ENCODE measurements around the gene GINS2.

GINS2 gene

GRCh38 chr16:85675251-85675874, 13.4 kb downstream of the GINS2 start:
- Histone ChIP-seq H3K27ac (no peak overlapping the region), H3K4me3 (ENCODE audit: low read depth, low read length) (no peak overlapping the region), H3K9me3 (ENCODE audit: severe bottlenecking) (no peaks in the 10 kb centered on the region), H3K36me3 (peaks cover 76% of the 10 kb centered on the region), H3K27me3 (ENCODE audit: insufficient read depth, low read depth, severe bottlenecking) (no peaks in the 10 kb centered on the region)
- TF ChIP-seq, protein P1, sequence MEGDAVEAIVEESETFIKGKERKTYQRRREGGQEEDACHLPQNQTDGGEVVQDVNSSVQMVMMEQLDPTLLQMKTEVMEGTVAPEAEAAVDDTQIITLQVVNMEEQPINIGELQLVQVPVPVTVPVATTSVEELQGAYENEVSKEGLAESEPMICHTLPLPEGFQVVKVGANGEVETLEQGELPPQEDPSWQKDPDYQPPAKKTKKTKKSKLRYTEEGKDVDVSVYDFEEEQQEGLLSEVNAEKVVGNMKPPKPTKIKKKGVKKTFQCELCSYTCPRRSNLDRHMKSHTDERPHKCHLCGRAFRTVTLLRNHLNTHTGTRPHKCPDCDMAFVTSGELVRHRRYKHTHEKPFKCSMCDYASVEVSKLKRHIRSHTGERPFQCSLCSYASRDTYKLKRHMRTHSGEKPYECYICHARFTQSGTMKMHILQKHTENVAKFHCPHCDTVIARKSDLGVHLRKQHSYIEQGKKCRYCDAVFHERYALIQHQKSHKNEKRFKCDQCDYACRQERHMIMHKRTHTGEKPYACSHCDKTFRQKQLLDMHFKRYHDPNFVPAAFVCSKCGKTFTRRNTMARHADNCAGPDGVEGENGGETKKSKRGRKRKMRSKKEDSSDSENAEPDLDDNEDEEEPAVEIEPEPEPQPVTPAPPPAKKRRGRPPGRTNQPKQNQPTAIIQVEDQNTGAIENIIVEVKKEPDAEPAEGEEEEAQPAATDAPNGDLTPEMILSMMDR (IDR thresholded peaks at IDR 0.05; ENCODE audit: low read depth, low read length) = peak; percentile 28; the same call in 1 of the 2 replicates
- DNase-seq = no peak

- H3K27me3 ChIP-seq (ENCODE audit: insufficient read depth, low read depth, severe bottlenecking) = no peaks in the 10 kb centered on the region
- TF ChIP-seq, protein P1 (IDR thresholded peaks at IDR 0.05; ENCODE audit: low read depth, low read length) = no peak
- H3K9me3 ChIP-seq (ENCODE audit: severe bottlenecking) = no peaks in the 10 kb centered on the region
- no peak for DNase-seq
- no peak overlapping the region for H3K27ac ChIP-seq
- H3K4me3 ChIP-seq (ENCODE audit: low read depth, low read length) = no peak overlapping the region
- peaks cover 73% of the 10 kb centered on the region for H3K36me3 ChIP-seq
Observed at GRCh38 chr16:85674828-85675227, 13.9 kb downstream of the GINS2 start.

DNA sequence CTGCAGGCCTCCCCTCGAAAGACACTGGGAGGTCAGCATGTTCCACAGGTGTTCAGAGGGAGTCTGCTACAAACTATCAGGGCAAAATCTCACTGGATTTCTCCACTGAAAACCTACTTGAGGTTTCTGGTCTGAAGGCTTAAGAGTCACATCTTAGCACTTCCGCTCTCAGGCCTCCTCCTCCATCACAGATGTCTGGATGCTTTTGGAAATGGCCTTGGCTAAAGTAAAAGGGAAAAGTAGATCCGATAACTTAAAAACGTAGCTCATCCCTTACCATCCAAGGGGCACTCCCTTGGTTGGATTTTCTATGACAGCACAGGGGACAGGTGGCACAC, 14.4 kb downstream of the GINS2 start:
- TF ChIP-seq, protein P1 (IDR thresholded peaks at IDR 0.05; ENCODE audit: low read depth, low read length) = no peak
- Histone ChIP-seq H3K27ac (no peak overlapping the region), H3K36me3 (peaks cover 75% of the 10 kb centered on the region), H3K27me3 (ENCODE audit: insufficient read depth, low read depth, severe bottlenecking) (no peaks in the 10 kb centered on the region), H3K9me3 (ENCODE audit: severe bottlenecking) (no peaks in the 10 kb centered on the region), H3K4me3 (ENCODE audit: low read depth, low read length) (no peak overlapping the region)
- no peak for DNase-seq

- Histone ChIP-seq H3K27me3 (ENCODE audit: insufficient read depth, low read depth, severe bottlenecking) (no peaks in the 10 kb centered on the region), H3K9me3 (ENCODE audit: severe bottlenecking) (no peaks in the 10 kb centered on the region), H3K4me3 (ENCODE audit: low read depth, low read length) (no peak overlapping the region), H3K36me3 (peaks cover 75% of the 10 kb centered on the region), H3K27ac (no peak overlapping the region)
- TF ChIP-seq, protein P1 (IDR thresholded peaks at IDR 0.05; ENCODE audit: low read depth, low read length) = no peak
- DNase-seq = no peak
Observed at GRCh38 chr16:85673529-85674417, 15.0 kb downstream of the GINS2 start.

- no peak for DNase-seq
Observed at GRCh38 chr16:85670840-85671239, 17.9 kb downstream of the GINS2 start.

More at GRCh38 chr16:85670840-85671239, 17.9 kb downstream of the GINS2 start:
- no peaks in the 10 kb centered on the region for H3K27me3 ChIP-seq (ENCODE audit: insufficient read depth, low read depth, severe bottlenecking)
- H3K4me3 ChIP-seq (ENCODE audit: low read depth, low read length) = no peak overlapping the region
- H3K27ac ChIP-seq = no peak overlapping the region
- H3K36me3 ChIP-seq = peaks cover 72% of the 10 kb centered on the region
- TF ChIP-seq, protein P1 (IDR thresholded peaks at IDR 0.05; ENCODE audit: low read depth, low read length) = no peak
- H3K9me3 ChIP-seq (ENCODE audit: severe bottlenecking) = no peaks in the 10 kb centered on the region

All from WERI-Rb-1 (cell line).